Prostate gland (tissue), 2 donors: ENCODE results near the gene NPS. TPM values are rescaled to one million over a fixed set of nuclear protein-coding genes. Genes with fewer than 3 reads are reported as not detected.

Experiments used
- DNase-seq: peaks from one replicate; pipeline ENCODE4 v3.0.0-alpha.2; 2019; ENCODE audit warnings: low spot score
- H3K27ac ChIP-seq, 2 donors: fragments of 200-600 bp; sonication (generic); 2 replicates each; pipeline ENCODE4 v1.5.1; 2017 to 2019
- H3K27me3 ChIP-seq: fragments of 200-600 bp; sonication (generic); replicated peaks from 2 replicates; pipeline ENCODE4 v1.5.1; 2019; ENCODE audit not compliant: insufficient read depth
- H3K36me3 ChIP-seq, 2 donors: fragments of 200-600 bp; sonication (generic); 1 replicate in 1 of 2; 2 replicates in 1 of 2; pipeline versions ENCODE4 v1.5.1 to v1.8.1; 2017 to 2019
- H3K4me1 ChIP-seq: fragments of 200-600 bp; sonication (generic); replicated peaks from 2 replicates; pipeline ENCODE4 v1.5.1; 2019
- H3K4me3 ChIP-seq, 2 donors: fragments of 200-600 bp; sonication (generic); 2 replicates each; pipeline ENCODE4 v1.5.1; 2017 to 2019
- H3K9me3 ChIP-seq: fragments of 200-600 bp; sonication (generic); 2 replicates; pipeline ENCODE4 v1.5.1; 2017
- CTCF ChIP-seq, 4 experiments: fragments of 200-600 bp in 2 of 4; fragments of 450-650 bp in 2 of 4; sonication (generic) in 2 of 4; IDR thresholded peaks; 1 replicate in 3 of 4; 2 replicates in 1 of 4; pipeline ENCODE4 v1.5.1; 2016 to 2019; ENCODE audit warnings: antibody characterized with exemption in 4 of 4, mild to moderate bottlenecking in 2 of 4, moderate library complexity in 2 of 4
- POLR2A ChIP-seq: fragments of 450-650 bp; IDR thresholded peaks from one replicate; pipeline ENCODE4 v1.6.1; 2016; ENCODE audit warnings: antibody characterized with exemption, mild to moderate bottlenecking
- POLR2AphosphoS5 ChIP-seq: sonication (generic); formaldehyde crosslinking; IDR thresholded peaks from one replicate; pipeline ENCODE4 v1.6.1; 2017; ENCODE audit warnings: antibody characterized with exemption
- WGBS: methylation state at CpG from one replicate; pipeline ENCODE4 v1.1.5; 2018; 5-methylcytosine and 5-hydroxymethylcytosine counted together
- intact Hi-C: fragments of 100-400 bp; cut with DNase I; formaldehyde crosslinking; loops from one replicate; pipeline ENCODE4 v1.14.2; 2022
- total RNA-seq, 2 donors: library from RNA; depleted of rRNA; stranded (reverse); fragments of >200 nt; gene quantifications; one replicate each; pipeline ENCODE4 v1.1.0, GENCODE V29; 2016

NPS gene
- total RNA-seq = not detected

- intact Hi-C loops = no loop called here
- no peak for DNase-seq
- no peaks in the 10 kb centered on the region for H3K36me3 ChIP-seq
- TF ChIP-seq POLR2AphosphoS5 = no peak
- TF ChIP-seq POLR2A = no peak
- no peak for TF ChIP-seq CTCF (IDR thresholded peaks at IDR 0.05)
- no peak within 1 kb of the TSS for H3K27ac ChIP-seq
- H3K9me3 ChIP-seq = no peaks in the 10 kb centered on the region
- H3K4me1 ChIP-seq = no peaks in the 10 kb centered on the region
- H3K4me3 ChIP-seq = no peak within 1 kb of the TSS
- 68% methylated on average over 4 of the region's 4 CpGs for WGBS
- H3K27me3 ChIP-seq = peaks cover 5% of the 10 kb centered on the region
These were observed at the start of gene NPS for GRCh38 chr10:127549009-127549408. Gene NPS (plus strand): TSS chr10:127549309. CDS start chr10:127549369, 60 bp downstream.

GRCh38 chr10:127500127-127500526 lies 49.0 kb upstream of the NPS start:
- no peak for TF ChIP-seq CTCF (IDR thresholded peaks at IDR 0.05)
- TF ChIP-seq POLR2A = no peak
- TF ChIP-seq POLR2AphosphoS5 = no peak
- no peaks in the 10 kb centered on the region for H3K4me1 ChIP-seq
- no peak for DNase-seq
- intact Hi-C loops = no loop called here
- H3K27me3 ChIP-seq = no peaks in the 10 kb centered on the region
- H3K27ac ChIP-seq = no peak overlapping the region
- no peaks in the 10 kb centered on the region for H3K36me3 ChIP-seq
- no peak overlapping the region for H3K4me3 ChIP-seq
- 69% methylated on average over 8 of the region's 8 CpGs for WGBS
- H3K9me3 ChIP-seq = no peaks in the 10 kb centered on the region

GRCh38 chr10:127506094-127506493 lies 43.0 kb upstream of the NPS start:
- WGBS = 74% methylated on average over 9 of the region's 9 CpGs
- no peak for DNase-seq
- H3K4me3 ChIP-seq = no peak overlapping the region
- H3K27me3 ChIP-seq = no peaks in the 10 kb centered on the region
- intact Hi-C loops = no loop called here
- TF ChIP-seq POLR2A = no peak
- TF ChIP-seq CTCF (IDR thresholded peaks at IDR 0.05) = no peak
- TF ChIP-seq POLR2AphosphoS5 = no peak
- no peak overlapping the region for H3K27ac ChIP-seq
- H3K4me1 ChIP-seq = no peaks in the 10 kb centered on the region
- H3K36me3 ChIP-seq = no peaks in the 10 kb centered on the region
- H3K9me3 ChIP-seq = no peaks in the 10 kb centered on the region

GRCh38 chr10:127522298-127522697 lies 26.8 kb upstream of the NPS start:
- Histone ChIP-seq H3K4me3 (no peak overlapping the region), H3K27me3 (no peaks in the 10 kb centered on the region), H3K27ac (no peak overlapping the region), H3K4me1 (no peaks in the 10 kb centered on the region), H3K36me3 (no peaks in the 10 kb centered on the region), H3K9me3 (no peaks in the 10 kb centered on the region)
- intact Hi-C loops = no loop called here
- no peak for DNase-seq
- 83% methylated on average over 3 of the region's 3 CpGs for WGBS
- no peak for TF ChIP-seq CTCF (IDR thresholded peaks at IDR 0.05)
- no peak for TF ChIP-seq POLR2AphosphoS5
- TF ChIP-seq POLR2A = no peak

- no peaks in the 10 kb centered on the region for H3K27me3 ChIP-seq
- intact Hi-C loops = no loop called here
These were observed 25.6 kb upstream of the NPS start for GRCh38 chr10:127523476-127523875.

More at GRCh38 chr10:127523476-127523875, 25.6 kb upstream of the NPS start:
- Histone ChIP-seq H3K9me3 (no peaks in the 10 kb centered on the region), H3K4me3 (no peak overlapping the region), H3K4me1 (no peaks in the 10 kb centered on the region), H3K36me3 (no peaks in the 10 kb centered on the region), H3K27ac (no peak overlapping the region)
- no peak for DNase-seq
- 66% methylated on average over 6 of the region's 6 CpGs for WGBS
- TF ChIP-seq POLR2AphosphoS5 (no peak), POLR2A (no peak), CTCF (IDR thresholded peaks at IDR 0.05) (no peak)
